ENCODE data around the gene HECW1. TPM values are rescaled to one million over a fixed set of nuclear protein-coding genes. Genes with fewer than 3 reads are reported as not detected.

The HECW1 gene
- total and polyA plus RNA-seq, 2 of the 8 experiments (the other 6 are each of a cell fraction or from before 2014, with no cell fraction given) = 2.9 to 12.7 TPM

- Histone ChIP-seq H3K4me3 (ENCODE audit: extremely low read depth in 1 of 4, insufficient read depth in 2 of 4, low read depth in 3 of 4, low read length in 4 of 4) (no peak overlapping the region), H4K20me1 (replicated peaks in 1 of 2; ENCODE audit: control insufficient read depth in 1 of 2, insufficient read depth in 2 of 2, low read length in 2 of 2) (no peaks in the 10 kb centered on the region), H3K79me2 (ENCODE audit: control insufficient read depth in 1 of 2, insufficient read depth in 2 of 2, low read length in 2 of 2) (no peaks in the 10 kb centered on the region), H2AFZ (ENCODE audit: low read length) (no peak overlapping the region), H3K9me3 (ENCODE audit: insufficient read depth in 2 of 2, low read depth in 1 of 2, low read length in 1 of 2) (no peaks in the 10 kb centered on the region), H3K23me2 (ENCODE audit: low read depth, low read length) (no peaks in the 10 kb centered on the region; the same call in 1 of the 2 replicates), H3K79me1 (ENCODE audit: low read depth, low read length) (no peaks in the 10 kb centered on the region), H2AK5ac (ENCODE audit: low read depth, low read length) (no peak overlapping the region), H4K91ac (replicated peaks; ENCODE audit: insufficient read length, low read length) (no peak overlapping the region), H3K9ac (replicated peaks in 1 of 4; ENCODE audit: extremely low read depth in 1 of 4, low read depth in 3 of 4, low read length in 3 of 4) (no peak overlapping the region), H3K36me3 (ENCODE audit: control insufficient read depth in 2 of 4, insufficient read depth in 4 of 4, low read length in 3 of 4) (no peaks in the 10 kb centered on the region), H2BK20ac (ENCODE audit: low read length) (no peak overlapping the region), H4K8ac (ENCODE audit: extremely low read depth, insufficient read depth, low read length) (no peak overlapping the region), H3K27ac (ENCODE audit: low read depth, low read length) (no peak overlapping the region), H3K14ac (ENCODE audit: insufficient read length) (no peak overlapping the region), H3K4me1 (replicated peaks in 1 of 4; ENCODE audit: control insufficient read depth in 3 of 4, insufficient read depth in 4 of 4, low read length in 3 of 4) (peaks cover 0 to 2% (median 1%) of the 10 kb centered on the region in 4 experiments; a peak in 3 of 7 replicates), H2BK5ac (ENCODE audit: low read depth, low read length) (no peak overlapping the region), H3K56ac (replicated peaks; ENCODE audit: insufficient read length, low read depth, low read length) (no peak overlapping the region), H3K23ac (ENCODE audit: insufficient read length) (no peak overlapping the region), H3K4me2 (ENCODE audit: insufficient read depth in 1 of 2, low read depth in 2 of 2, low read length in 2 of 2) (no peak overlapping the region), H4K5ac (ENCODE audit: insufficient read length, low read depth, low read length) (no peak overlapping the region), H2BK15ac (ENCODE audit: low read length) (no peak overlapping the region), H3K4ac (replicated peaks; ENCODE audit: insufficient read length, low read depth, low read length) (no peak overlapping the region), H3K27me3 (replicated peaks in 1 of 4; ENCODE audit: control insufficient read depth in 3 of 4, extremely low read depth in 1 of 4, insufficient read depth in 3 of 4, low read length in 3 of 4) (no peaks in the 10 kb centered on the region), H3K18ac (ENCODE audit: extremely low read depth, low read length) (no peak overlapping the region), H2BK120ac (replicated peaks; ENCODE audit: low read depth, low read length) (no peak overlapping the region), H2BK12ac (ENCODE audit: low read depth, low read length) (no peak overlapping the region)
- 76% methylated on average over 4 of the region's 4 CpGs; no CpG with 5 or more reads in 1 of the 2 experiments for WGBS, 2 experiments (ENCODE audit: extremely low coverage in 1 of 2, insufficient coverage in 1 of 2, insufficient read length in 1 of 2, insufficient replicate concordance in 2 of 2, low coverage in 1 of 2, low lambda C conversion rate in 2 of 2, missing lambda C conversion rate in 1 of 2)
- CTCF ChIA-PET (ENCODE audit: partially characterized antibody) = interaction anchor here (0.9 to 1.5 kb wide), 4 partner anchors 68 to 146 kb away, joined by 3 to 4 read pairs (median 3); partner anchors contain the start of gene STK17A
- TF ChIP-seq MAX (IDR thresholded peaks at IDR 0.05) (no peak), YY1 (IDR thresholded peaks at IDR 0.05; ENCODE audit: low read depth, low read length) (no peak)
- no peak for FAIRE-seq
- peak in 1 of 2 experiments; percentile 10 for DNase-seq (ENCODE audit: low read depth in 1 of 2, low spot score in 2 of 2)
- POLR2A ChIA-PET (ENCODE audit: partially characterized antibody) = interaction anchor here (0.6 kb wide), 1 partner anchor 226 kb away, joined by 3 read pairs; no protein-coding TSS in a partner anchor
Observed at GRCh38 chr7:43509906-43510305, 397.5 kb downstream of the HECW1 start.

Data from H1 (cell line).